Psoas muscle (tissue), 8 donors: ENCODE data around the gene PLOD1. TPM values are rescaled to one million over a fixed set of nuclear protein-coding genes. Genes with fewer than 3 reads are reported as not detected.

Experiments used
- ATAC-seq, 4 donors: fragments of 200-7000 bp; cut with Tn5 transposase; one replicate each; pipeline ENCODE4 v1.9.1; 2020; ENCODE audit warnings: moderate library complexity in 3 of 4, mild to moderate bottlenecking in 2 of 4
- DNase-seq, 2 donors: peaks; one replicate each; pipeline ENCODE4 v3.0.0-alpha.2; 2020
- H3K27ac ChIP-seq: fragments of 200-600 bp; one replicate; pipeline ENCODE4 v1.8.0; 2022
- H3K27me3 ChIP-seq, 3 donors: fragments of 200-600 bp in 1 of 3; one replicate each; pipeline versions ENCODE4 v1.6.1 to v1.8.0; 2013 to 2022; ENCODE audit warnings: low read length in 2 of 3, mild to moderate bottlenecking in 2 of 3, moderate library complexity in 1 of 3; ENCODE audit not compliant: insufficient read depth in 3 of 3
- H3K36me3 ChIP-seq, 2 donors: fragments of 200-600 bp in 1 of 2; one replicate each; pipeline versions ENCODE4 v1.6.1 to v1.8.0; 2013 to 2022; ENCODE audit warnings: low read depth in 1 of 2, mild to moderate bottlenecking in 1 of 2, moderate library complexity in 1 of 2; ENCODE audit not compliant: insufficient read depth in 1 of 2
- H3K4me1 ChIP-seq: fragments of 200-600 bp; one replicate; pipeline ENCODE4 v1.8.0; 2022
- H3K4me3 ChIP-seq: fragments of 200-600 bp; one replicate; pipeline ENCODE4 v1.8.0; 2022; ENCODE audit warnings: mild to moderate bottlenecking
- H3K9me3 ChIP-seq: fragments of 200-600 bp; one replicate; pipeline ENCODE4 v1.8.0; 2022
- WGBS, 3 donors: extraction: QIAGEN DNeasy Blood & Tissue Kit; methylation state at CpG; one replicate each; pipeline versions ENCODE4 v1.1.6 to v1.1.7; 2013; 5-methylcytosine and 5-hydroxymethylcytosine counted together
- intact Hi-C, 2 donors: fragments of 100-400 bp; cut with DNase I; formaldehyde crosslinking; loops; one replicate each; pipeline versions ENCODE4 v1.11.0 to v1.14.2; 2022
- polyA plus RNA-seq, 3 donors: library from polyadenylated mRNA; stranded (reverse); fragments of 200-250 nt; gene quantifications; one replicate each; pipeline ENCODE4 v1.2.3, GENCODE V29; 2013
- total RNA-seq, 4 donors: library from RNA; stranded (reverse); fragmentation: NEBNext Ultra II Directional in 2 of 4; extraction: Animal tissue kit (Norgen Biotek cat#: 25700) in 2 of 4; gene quantifications; one replicate each; pipeline versions ENCODE4 v1.2.1 to v1.2.4, GENCODE V29; 2021 to 2023
- TF ChIP-seq, protein P1 (sequence below): fragments of 200-600 bp; IDR thresholded peaks from one replicate; pipeline ENCODE4 v1.8.0; 2022; ENCODE audit warnings: antibody characterized with exemption
- donor health status: healthy with polysubstance abuse.
- donor health status: DM: no; HTN: no; CAD: no; lungs with moderate emphysema.
- donor health status: Bipolar disorder and iron deficiency.
- donor health status: healthy.
- donor health status: DM: yes; HTN: yes; CAD: no.
- donor health status: DM: no; HTN: no; CAD: no.
- donor health status: DM: no; HTN: no; CAD: no.
- donor health status: DM: yes; HTN: yes; CAD: no.

Gene PLOD1
- total and polyA plus RNA-seq, 7 donors: 25.1 to 52.3 (median 36.3) TPM

DNA sequence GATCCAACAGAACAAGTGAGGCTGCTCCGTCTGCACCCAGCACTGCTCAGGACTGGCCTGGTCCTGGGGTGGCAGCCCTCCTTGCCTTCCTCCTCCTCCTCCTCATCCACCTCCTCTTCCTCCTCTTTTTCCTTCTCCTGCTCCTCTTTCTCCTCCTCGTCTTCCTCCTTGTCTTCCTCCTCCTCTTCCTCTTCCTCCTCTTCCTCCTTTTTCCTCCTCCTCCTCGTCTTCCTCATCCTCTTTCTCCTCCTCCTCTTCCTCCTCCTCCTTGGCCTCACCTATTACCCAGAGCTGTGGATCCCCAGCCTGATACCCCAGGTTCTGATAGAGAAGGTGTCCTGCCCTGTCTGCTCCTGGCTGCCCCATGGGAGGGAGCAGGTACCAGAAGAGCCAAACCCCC is 29.1 kb downstream of the PLOD1 start:
- Histone ChIP-seq H3K27me3 (no peaks in the 10 kb centered on the region), H3K4me1 (no peaks in the 10 kb centered on the region), H3K27ac (no peak overlapping the region), H3K36me3 (peaks cover 0 to 90% of the 10 kb centered on the region in 2 donors), H3K4me3 (no peak overlapping the region), H3K9me3 (no peaks in the 10 kb centered on the region)
- TF ChIP-seq, protein P1, sequence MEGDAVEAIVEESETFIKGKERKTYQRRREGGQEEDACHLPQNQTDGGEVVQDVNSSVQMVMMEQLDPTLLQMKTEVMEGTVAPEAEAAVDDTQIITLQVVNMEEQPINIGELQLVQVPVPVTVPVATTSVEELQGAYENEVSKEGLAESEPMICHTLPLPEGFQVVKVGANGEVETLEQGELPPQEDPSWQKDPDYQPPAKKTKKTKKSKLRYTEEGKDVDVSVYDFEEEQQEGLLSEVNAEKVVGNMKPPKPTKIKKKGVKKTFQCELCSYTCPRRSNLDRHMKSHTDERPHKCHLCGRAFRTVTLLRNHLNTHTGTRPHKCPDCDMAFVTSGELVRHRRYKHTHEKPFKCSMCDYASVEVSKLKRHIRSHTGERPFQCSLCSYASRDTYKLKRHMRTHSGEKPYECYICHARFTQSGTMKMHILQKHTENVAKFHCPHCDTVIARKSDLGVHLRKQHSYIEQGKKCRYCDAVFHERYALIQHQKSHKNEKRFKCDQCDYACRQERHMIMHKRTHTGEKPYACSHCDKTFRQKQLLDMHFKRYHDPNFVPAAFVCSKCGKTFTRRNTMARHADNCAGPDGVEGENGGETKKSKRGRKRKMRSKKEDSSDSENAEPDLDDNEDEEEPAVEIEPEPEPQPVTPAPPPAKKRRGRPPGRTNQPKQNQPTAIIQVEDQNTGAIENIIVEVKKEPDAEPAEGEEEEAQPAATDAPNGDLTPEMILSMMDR: no peak
- intact Hi-C loops: no loop called here
- 65 to 78% (median 74%) methylated on average over 2 to 3 of the region's 3 CpGs for WGBS, 3 donors
- no peak for DNase-seq
- ATAC-seq: no peak

GRCh38 chr1:11964656-11965055 is 30.1 kb downstream of the PLOD1 start:
- Histone ChIP-seq H3K36me3 (peaks cover 0 to 89% of the 10 kb centered on the region in 2 donors), H3K4me3 (no peak overlapping the region), H3K27me3 (no peaks in the 10 kb centered on the region), H3K9me3 (no peaks in the 10 kb centered on the region), H3K4me1 (no peaks in the 10 kb centered on the region), H3K27ac (no peak overlapping the region)
- TF ChIP-seq, protein P1: no peak
- DNase-seq: no peak
- no peak for ATAC-seq
- intact Hi-C loops: loop anchor here in 1 of 2 donors (5.0 kb wide), 1 partner anchor 32 kb away; the partner anchor contains the start of gene PLOD1
- 83 to 85% (median 83%) methylated on average over 12 of the region's 12 CpGs for WGBS, 3 donors

DNA sequence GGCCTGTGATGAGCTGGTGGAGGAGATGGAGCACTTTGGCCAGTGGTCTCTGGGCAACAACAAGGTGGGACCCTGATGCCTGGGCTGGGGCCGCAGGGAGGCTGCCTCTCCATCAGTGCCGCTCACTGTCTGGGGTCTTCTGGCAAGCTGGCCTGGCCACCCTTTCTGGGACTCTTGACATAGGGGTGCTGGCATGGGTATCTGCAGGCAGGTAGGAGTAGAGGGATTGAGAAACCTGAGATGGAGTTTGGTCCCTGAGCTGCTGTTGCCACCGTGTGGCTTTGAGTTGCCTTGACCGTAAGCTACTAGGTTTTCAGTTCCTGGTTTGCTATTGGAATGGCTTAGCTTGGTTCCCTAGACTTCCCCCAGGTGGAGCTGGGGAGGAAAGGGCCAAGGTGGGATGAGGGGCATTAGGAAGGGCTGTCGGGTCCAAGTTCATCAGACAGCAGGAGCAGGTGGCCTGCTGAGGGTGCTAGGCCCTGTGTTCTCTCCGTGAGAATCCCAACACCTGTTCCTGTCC is 32.6 kb downstream of the PLOD1 start:
- 43 to 49% (median 43%) methylated on average over 6 of the region's 6 CpGs for WGBS, 3 donors
- H3K36me3 ChIP-seq: peaks cover 2 to 82% of the 10 kb centered on the region in 2 donors
- TF ChIP-seq, protein P1: peak; percentile 62
- no peaks in the 10 kb centered on the region for H3K27me3 ChIP-seq
- no peak overlapping the region for H3K4me3 ChIP-seq
- no peaks in the 10 kb centered on the region for H3K9me3 ChIP-seq
- ATAC-seq: peak; percentile 82 to 89 (median 86)
- H3K4me1 ChIP-seq: no peaks in the 10 kb centered on the region
- no peak for DNase-seq
- H3K27ac ChIP-seq: no peak overlapping the region
- intact Hi-C loops: loop anchor here (2.0 to 5.0 kb wide), 3 partner anchors 35 to 128 kb away; partner anchors contain the start of gene PLOD1 (in 1 of the 2)

DNA sequence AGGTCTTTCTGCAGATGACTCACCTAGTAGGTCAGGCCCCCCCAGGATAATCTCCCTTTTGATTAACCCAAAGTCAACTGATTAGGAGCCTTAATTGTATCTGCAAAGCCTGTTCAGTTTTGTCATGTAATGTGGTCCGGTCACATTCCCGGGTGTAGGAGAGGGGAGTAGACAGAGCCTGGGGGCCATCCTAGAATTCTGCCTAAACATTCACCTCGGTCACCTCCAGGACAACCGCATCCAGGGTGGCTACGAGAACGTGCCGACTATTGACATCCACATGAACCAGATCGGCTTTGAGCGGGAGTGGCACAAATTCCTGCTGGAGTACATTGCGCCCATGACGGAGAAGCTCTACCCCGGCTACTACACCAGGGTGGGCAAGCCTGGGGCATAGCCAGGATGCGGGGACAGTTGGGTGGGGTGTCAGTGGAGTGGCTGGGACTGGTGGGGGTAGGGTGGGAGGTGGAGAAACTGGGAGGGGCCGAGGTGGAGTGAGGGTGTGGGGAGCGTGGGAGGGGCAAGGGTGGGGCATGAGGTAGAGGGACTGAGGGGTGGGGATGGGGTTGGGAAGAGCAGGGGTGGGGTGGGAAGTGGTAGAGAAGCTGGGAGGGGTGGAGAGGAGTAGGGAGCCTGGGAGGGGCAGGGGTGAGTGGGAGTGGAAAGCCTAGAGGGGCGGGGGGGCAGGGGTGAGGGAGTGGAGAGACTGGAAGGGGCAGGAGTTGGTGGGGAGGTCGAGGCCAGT is 36.1 kb downstream of the PLOD1 start:
- 89 to 96% (median 94%) methylated on average over 15 to 17 of the region's 17 CpGs for WGBS, 3 donors
- Histone ChIP-seq H3K36me3 (peaks cover 2 to 80% of the 10 kb centered on the region in 2 donors), H3K9me3 (no peaks in the 10 kb centered on the region), H3K4me1 (no peaks in the 10 kb centered on the region), H3K27me3 (no peaks in the 10 kb centered on the region), H3K27ac (no peak overlapping the region), H3K4me3 (no peak overlapping the region)
- no peak for DNase-seq
- no peak for ATAC-seq
- TF ChIP-seq, protein P1: no peak
- intact Hi-C loops: no loop called here
